Lung (tissue), 12 donors: ENCODE results near the gene FAM120AOS. TPM values are rescaled to one million over a fixed set of nuclear protein-coding genes. Genes with fewer than 3 reads are reported as not detected.
"Not testable (repeated sequence)": the region's sequence is repeated elsewhere in the genome, so short reads cannot be mapped to it uniquely, and the experiment has no call there.

Experiments used
- ATAC-seq: fragments of 200-7000 bp; cut with Tn5 transposase; one replicate; pipeline ENCODE4 v1.9.1; 2020; ENCODE audit warnings: moderate number of reproducible peaks; ENCODE audit not compliant: insufficient read depth, low FRiP score
- DNase-seq, 3 donors: peaks; one replicate each; pipeline ENCODE4 v3.0.0-alpha.2; 2013 to 2017
- H3K27ac ChIP-seq, 2 donors: one replicate each; pipeline ENCODE4 v1.5.1; 2013; ENCODE audit warnings: mild to moderate bottlenecking in 2 of 2, moderate library complexity in 2 of 2, control low read depth in 1 of 2, inconsistent platforms in 1 of 2, low read depth in 1 of 2, low read length in 1 of 2
- H3K27me3 ChIP-seq, 3 donors: one replicate each; pipeline ENCODE4 v1.5.1; 2013; ENCODE audit warnings: low read length in 2 of 3; ENCODE audit not compliant: control insufficient read depth in 3 of 3, insufficient read depth in 3 of 3
- H3K36me3 ChIP-seq, 4 donors: one replicate each; pipeline ENCODE4 v1.5.1; 2013; ENCODE audit warnings: low read length in 4 of 4, mild to moderate bottlenecking in 1 of 4, moderate library complexity in 1 of 4; ENCODE audit not compliant: control insufficient read depth in 4 of 4, insufficient read depth in 4 of 4
- H3K4me1 ChIP-seq, 5 donors: one replicate each; pipeline ENCODE4 v1.5.1; 2013; ENCODE audit warnings: low read length in 5 of 5, mild to moderate bottlenecking in 2 of 5, moderate library complexity in 1 of 5; ENCODE audit not compliant: control insufficient read depth in 5 of 5, insufficient read depth in 5 of 5
- H3K4me3 ChIP-seq: one replicate; pipeline ENCODE4 v1.5.1; 2013; ENCODE audit warnings: mild to moderate bottlenecking, control low read depth, moderate library complexity
- H3K9ac ChIP-seq, 2 donors: one replicate each; pipeline ENCODE4 v1.5.1; 2013; ENCODE audit warnings: low read length in 2 of 2, control low read depth in 1 of 2; ENCODE audit not compliant: insufficient read depth in 1 of 2
- H3K9me3 ChIP-seq, 4 donors: one replicate each; pipeline ENCODE4 v1.5.1; 2013; ENCODE audit warnings: low read length in 3 of 4, mild to moderate bottlenecking in 1 of 4, moderate library complexity in 1 of 4; ENCODE audit not compliant: control insufficient read depth in 4 of 4, insufficient read depth in 3 of 4
- CTCF ChIP-seq: IDR thresholded peaks from 2 replicates; pipeline ENCODE4 v1.5.1; 2012; ENCODE audit warnings: mild to moderate bottlenecking; ENCODE audit errors: control extremely low read depth, extremely low read depth
- WGBS, 2 donors: extraction: QIAGEN DNeasy Blood & Tissue Kit; methylation state at CpG; one replicate each; pipeline ENCODE4 v1.1.7; 2013; 5-methylcytosine and 5-hydroxymethylcytosine counted together
- polyA plus RNA-seq, 2 donors: library from polyadenylated mRNA; stranded (reverse); fragments of 200-250 nt; gene quantifications; one replicate each; pipeline ENCODE4 v1.2.1, GENCODE V29; 2013
- total RNA-seq, 2 donors: library from RNA; depleted of rRNA in 1 of 2; stranded (reverse); fragments of >200 nt in 1 of 2; gene quantifications; one replicate each; pipeline ENCODE4 v1.2.1, GENCODE V29; 2014 to 2021
- donor health status: control.
- donor health status: control.
- donor health status: Bipolar disorder and iron deficiency.
- donor health status: healthy.
- donor health status: DM: yes; HTN: yes; CAD: no.

The FAM120AOS gene
- total and polyA plus RNA-seq, 4 donors: 27.2 to 51.6 (median 36.5) TPM

GRCh38 chr9:93446073-93446472 is 7.3 kb downstream of the FAM120AOS start:
- no peak for ATAC-seq
- no peak for TF ChIP-seq CTCF
- 75 to 80% methylated on average over 3 of the region's 3 CpGs for WGBS, 2 donors

GRCh38 chr9:93440896-93441580 is 12.3 kb downstream of the FAM120AOS start:
- H3K27me3 ChIP-seq: no peaks in the 10 kb centered on the region
- no peak for TF ChIP-seq CTCF
- no peaks in the 10 kb centered on the region for H3K9me3 ChIP-seq
- WGBS, 2 donors: 94 to 96% methylated on average over 8 of the region's 8 CpGs
- no peak overlapping the region for H3K27ac ChIP-seq
- no peak overlapping the region for H3K4me3 ChIP-seq
- no peaks in the 10 kb centered on the region for H3K4me1 ChIP-seq
- no peak for DNase-seq
- peaks cover 0 to 2% (median 0%) of the 10 kb centered on the region in 4 donors for H3K36me3 ChIP-seq
- no peak for ATAC-seq
- H3K9ac ChIP-seq: no peak overlapping the region

More at GRCh38 chr9:93446073-93446472, 7.3 kb downstream of the FAM120AOS start:
- H3K36me3 ChIP-seq: peaks cover 10 to 21% (median 17%) of the 10 kb centered on the region in 4 donors
- no peak overlapping the region for H3K9ac ChIP-seq
- H3K27ac ChIP-seq: no peak overlapping the region
- no peak for DNase-seq
- peaks cover 0 to 10% (median 5%) of the 10 kb centered on the region in 5 donors for H3K4me1 ChIP-seq
- H3K9me3 ChIP-seq: no peaks in the 10 kb centered on the region
- no peaks in the 10 kb centered on the region for H3K27me3 ChIP-seq
- no peak overlapping the region for H3K4me3 ChIP-seq

GRCh38 chr9:93439301-93439700 is 14.1 kb downstream of the FAM120AOS start:
- H3K4me1 ChIP-seq, DNase-seq, H3K27ac ChIP-seq, H3K9ac ChIP-seq, H3K27me3 ChIP-seq, H3K4me3 ChIP-seq, H3K9me3 ChIP-seq, H3K36me3 ChIP-seq, ATAC-seq: not testable (repeated sequence)
- WGBS, 2 donors: 92 to 96% methylated on average over 6 of the region's 6 CpGs

GRCh38 chr9:93437996-93438395 is 15.4 kb downstream of the FAM120AOS start:
- H3K9ac ChIP-seq: no peak overlapping the region
- H3K9me3 ChIP-seq: no peaks in the 10 kb centered on the region
- 79 to 88% methylated on average over 2 of the region's 2 CpGs for WGBS, 2 donors
- DNase-seq: no peak
- no peaks in the 10 kb centered on the region for H3K36me3 ChIP-seq
- no peaks in the 10 kb centered on the region for H3K27me3 ChIP-seq
- ATAC-seq: no peak
- no peak overlapping the region for H3K27ac ChIP-seq
- no peak overlapping the region for H3K4me3 ChIP-seq
- TF ChIP-seq CTCF: no peak
- H3K4me1 ChIP-seq: peaks cover 0 to 3% (median 0%) of the 10 kb centered on the region in 5 donors
